ENCODE results near the gene CDC25C. TPM values are rescaled to one million over a fixed set of nuclear protein-coding genes. Genes with fewer than 3 reads are reported as not detected.

Gene CDC25C
- total and polyA plus RNA-seq, 9 of the 15 experiments (the other 6 are each of a cell fraction or from before 2014, with no cell fraction given), result 19.1 to 63.7 (median 31.9) TPM

- TF ChIP-seq JUN (IDR thresholded peaks at IDR 0.05; ENCODE audit: borderline replicate concordance, low read depth, low read length), result peak; percentile 38; the same call in 1 of the 2 replicates
- no peak for TF ChIP-seq JUN (CRISPR knock-in tag; IDR thresholded peaks at IDR 0.05; ENCODE audit: borderline replicate concordance)
- 0 out of 2 replicates have a peak, but pooled peaks have one; percentile 82 for TF ChIP-seq ZNF740 (CRISPR knock-in tag; IDR thresholded peaks at IDR 0.05)
- peak in 1 of 2 experiments; percentile 52; a peak in 1 of 4 replicates for TF ChIP-seq ZNF740 (tag; IDR thresholded peaks at IDR 0.05)
- TF ChIP-seq TCF15 (CRISPR knock-in tag; IDR thresholded peaks at IDR 0.05), result no peak
- peak; percentile 90 to 92 for TF ChIP-seq MAZ (CRISPR knock-in tag; conservative IDR thresholded peaks at IDR 0.05 in 1 of 2, IDR thresholded peaks at IDR 0.05 in 1 of 2)
- TF ChIP-seq RBM17 (IDR thresholded peaks at IDR 0.05; ENCODE audit: borderline replicate concordance, low read depth, low read length), result no peak
- TF ChIP-seq E4F1 (CRISPR knock-in tag; IDR thresholded peaks at IDR 0.05; ENCODE audit: borderline replicate concordance), result no peak
- peak; percentile 74; the same call in 1 of the 2 replicates for TF ChIP-seq MIER1 (IDR thresholded peaks at IDR 0.05; ENCODE audit: low read depth)
- no peak for TF ChIP-seq ZNF512 (tag; IDR thresholded peaks at IDR 0.05)
- no peak for TF ChIP-seq DNMT1 (IDR thresholded peaks at IDR 0.05)
- peak; percentile 85 for TF ChIP-seq PML (IDR thresholded peaks at IDR 0.05; ENCODE audit: low read length)
- peak; percentile 90 for TF ChIP-seq FOXJ2 (tag; IDR thresholded peaks at IDR 0.05)
- no peak for TF ChIP-seq ZNF717 (CRISPR knock-in tag; IDR thresholded peaks at IDR 0.05)
- peak; percentile 2; the same call in 1 of the 2 replicates for TF ChIP-seq RAD51 (IDR thresholded peaks at IDR 0.05; ENCODE audit: borderline replicate concordance, low read depth)
- peak; percentile 99 for TF ChIP-seq SUPT5H (IDR thresholded peaks at IDR 0.05)
- no peak for TF ChIP-seq MXD1 (CRISPR knock-in tag; IDR thresholded peaks at IDR 0.05; ENCODE audit: borderline replicate concordance, poor library complexity, severe bottlenecking)
- TF ChIP-seq CEBPB (tag; IDR thresholded peaks at IDR 0.05), result peak; percentile 66
- TF ChIP-seq TCF7L2 (IDR thresholded peaks at IDR 0.05; ENCODE audit: low read depth, low read length), result peak; percentile 91
Observed at GRCh38 chr5:138337685-138338410, 6.2 kb upstream of the CDC25C start, which contains the start of gene FAM53C (continued).

Data from K562 (cell line).